SU-DHL-6 (cell line): Measurements from ENCODE around the gene SDK1.
"Not testable (repeated sequence)": the region's sequence is repeated elsewhere in the genome, so short reads cannot be mapped to it uniquely, and the experiment has no call there.

Experiments used
- H2AFZ ChIP-seq: fragments of 200-600 bp; sonication (generic); 2 replicates; pipeline ENCODE4 v1.6.1; 2014; ENCODE audit warnings: low read depth, mild to moderate bottlenecking, moderate library complexity, mixed read lengths, antibody characterized with exemption, low read length; ENCODE audit not compliant: severe bottlenecking
- H3F3A ChIP-seq: fragments of 200-600 bp; shearing (Covaris generic); 2 replicates; pipeline ENCODE4 v1.6.0; 2016; ENCODE audit warnings: antibody characterized with exemption, mild to moderate bottlenecking; ENCODE audit not compliant: insufficient read depth
- H3K27ac ChIP-seq: fragments of 200-600 bp; sonication (generic); 2 replicates; pipeline ENCODE4 v1.5.1; 2016; ENCODE audit warnings: low read depth, mild to moderate bottlenecking, low read length, moderate library complexity, mixed read lengths
- H3K27me3 ChIP-seq: fragments of 200-600 bp; sonication (generic), shearing (Covaris generic); 2 replicates; pipeline ENCODE4 v1.6.0; 2014; ENCODE audit warnings: mild to moderate bottlenecking, low read length
- H3K36me3 ChIP-seq: fragments of 200-600 bp; sonication (generic); 2 replicates; pipeline ENCODE4 v1.6.1; 2014; ENCODE audit warnings: mild to moderate bottlenecking, low read length, mixed read lengths
- H3K4me2 ChIP-seq: fragments of 300-600, 200-600 bp; shearing (Covaris generic), sonication (generic); 2 replicates; pipeline ENCODE4 v1.6.0; 2014; ENCODE audit warnings: low read length, low read depth, mild to moderate bottlenecking; ENCODE audit not compliant: poor library complexity, severe bottlenecking
- H3K4me3 ChIP-seq: fragments of 200-600 bp; sonication (generic); 2 replicates; pipeline ENCODE4 v1.5.1; 2014; ENCODE audit warnings: antibody characterized with exemption, low read length, mild to moderate bottlenecking, mixed read lengths; ENCODE audit not compliant: insufficient read depth, poor library complexity, severe bottlenecking
- H3K79me2 ChIP-seq: fragments of 200-600 bp; sonication (generic); 2 replicates; pipeline ENCODE4 v1.6.1; 2014; ENCODE audit warnings: mild to moderate bottlenecking, low read length, moderate library complexity; ENCODE audit not compliant: insufficient read depth
- H3K9ac ChIP-seq: fragments of 200-600 bp; sonication (generic); 2 replicates; pipeline ENCODE4 v1.7.0; 2014; ENCODE audit warnings: mild to moderate bottlenecking, low read length
- H3K9me2 ChIP-seq: fragments of 200-600 bp; sonication (generic); replicated peaks from 2 replicates; pipeline ENCODE4 v1.6.1; 2014; ENCODE audit warnings: low read length; ENCODE audit not compliant: insufficient read depth
- H3K9me3 ChIP-seq: fragments of 200-600 bp; sonication (generic); 2 replicates; pipeline ENCODE4 v1.6.1; 2014; ENCODE audit warnings: low read length, mixed read lengths; ENCODE audit not compliant: insufficient read depth
- H4K20me1 ChIP-seq: fragments of 200-600 bp; sonication (generic); 2 replicates; pipeline ENCODE4 v1.6.1; 2014; ENCODE audit warnings: low read depth, mild to moderate bottlenecking, antibody characterized with exemption, low read length, moderate library complexity, mixed read lengths
- EZH2phosphoT487 ChIP-seq: fragments of 200-600 bp; sonication (generic), shearing (Covaris generic); conservative IDR thresholded peaks from 2 replicates; pipeline ENCODE4 v1.6.1; 2018; ENCODE audit warnings: mild to moderate bottlenecking, antibody characterized with exemption, low read length, moderate library complexity, mixed read lengths
- TF ChIP-seq, protein P1 (sequence below): fragments of 200-600 bp; sonication (generic); IDR thresholded peaks from one replicate; pipeline ENCODE4 v1.5.1; 2017; ENCODE audit warnings: antibody characterized with exemption, mild to moderate bottlenecking, low read length, moderate library complexity; ENCODE audit not compliant: insufficient read depth, poor library complexity, severe bottlenecking

SDK1 gene

DNA sequence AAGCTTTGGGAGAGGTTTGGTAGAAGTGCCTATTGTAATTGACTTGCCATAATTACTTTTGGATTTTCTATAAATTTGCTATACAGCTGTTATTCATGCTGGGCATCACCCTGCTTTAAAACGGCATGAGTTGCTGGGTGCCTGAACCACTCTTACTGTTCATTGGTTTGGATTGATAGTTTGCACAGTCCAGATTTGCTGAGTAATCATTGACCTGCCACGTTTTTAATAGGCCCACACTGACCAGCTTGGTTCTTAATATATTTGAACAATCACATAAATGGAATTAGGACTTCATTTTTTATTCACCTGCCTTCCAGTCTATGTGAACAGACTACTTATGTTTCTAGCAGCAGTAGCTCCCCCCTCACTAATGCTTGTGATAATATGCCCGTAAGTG, 630.8 kb downstream of the SDK1 start:
- Histone ChIP-seq H3K4me3 (no peak overlapping the region), H3K27ac (no peak overlapping the region), H3K79me2 (no peaks in the 10 kb centered on the region), H3K4me2 (no peak overlapping the region), H3K9me2 (no peaks in the 10 kb centered on the region), H3K36me3 (no peaks in the 10 kb centered on the region), H3F3A (no peaks in the 10 kb centered on the region), H2AFZ (no peak overlapping the region), H3K9ac (no peak overlapping the region), H3K27me3 (no peaks in the 10 kb centered on the region), H4K20me1 (no peaks in the 10 kb centered on the region), H3K9me3 (no peaks in the 10 kb centered on the region)
- no peak for TF ChIP-seq EZH2phosphoT487

DNA sequence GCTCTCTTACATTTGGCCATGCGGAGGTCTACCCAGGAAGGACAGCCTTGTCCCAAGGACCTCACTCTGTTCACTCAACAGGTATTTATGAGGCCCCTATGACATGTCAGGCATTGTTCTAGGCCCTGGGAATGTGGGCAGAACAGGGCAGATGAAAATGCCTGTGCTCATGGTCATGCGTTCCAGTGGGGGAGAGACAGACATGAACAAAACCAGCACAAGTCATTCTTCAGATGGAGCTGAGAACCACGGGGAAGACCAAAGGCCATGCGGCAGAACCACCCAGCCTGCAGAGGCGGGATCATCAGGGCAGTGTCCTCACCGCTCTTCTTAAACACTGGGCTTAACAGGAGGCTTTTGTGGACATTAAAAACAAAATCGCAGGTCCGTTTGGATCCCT, 636.1 kb downstream of the SDK1 start:
- Histone ChIP-seq H3K4me2 (no peak overlapping the region), H3K27me3 (no peaks in the 10 kb centered on the region), H3K9ac (no peak overlapping the region), H3K36me3 (no peaks in the 10 kb centered on the region), H3K79me2 (no peaks in the 10 kb centered on the region), H3K9me3 (no peaks in the 10 kb centered on the region), H4K20me1 (no peaks in the 10 kb centered on the region), H3F3A (no peaks in the 10 kb centered on the region), H3K9me2 (no peaks in the 10 kb centered on the region), H3K27ac (no peak overlapping the region), H3K4me3 (no peak overlapping the region), H2AFZ (no peak overlapping the region)
- TF ChIP-seq EZH2phosphoT487 = no peak

DNA sequence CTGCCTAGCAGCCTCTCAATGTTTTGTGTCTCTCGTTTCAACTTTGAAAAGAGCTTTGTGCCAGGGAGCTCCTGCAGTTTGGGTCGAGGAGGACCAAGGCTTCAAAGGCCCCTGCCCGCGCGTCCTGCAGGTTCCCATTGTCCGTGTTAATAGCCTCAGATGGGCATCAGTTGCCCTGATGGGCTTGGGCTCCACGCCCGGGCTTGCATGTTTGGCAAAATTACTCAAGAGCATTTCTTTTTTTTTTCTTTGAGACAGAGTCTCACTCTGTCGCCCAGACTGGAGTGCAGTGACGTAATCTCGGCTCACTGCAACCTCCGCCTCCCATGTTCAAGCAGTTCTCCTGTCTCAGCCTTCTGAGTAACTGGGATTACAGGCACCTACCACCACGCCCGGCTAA, 636.6 kb downstream of the SDK1 start:
- no peaks in the 10 kb centered on the region for H3F3A ChIP-seq
- no peaks in the 10 kb centered on the region for H3K27me3 ChIP-seq
- no peak overlapping the region for H3K4me2 ChIP-seq
- TF ChIP-seq, protein P1, sequence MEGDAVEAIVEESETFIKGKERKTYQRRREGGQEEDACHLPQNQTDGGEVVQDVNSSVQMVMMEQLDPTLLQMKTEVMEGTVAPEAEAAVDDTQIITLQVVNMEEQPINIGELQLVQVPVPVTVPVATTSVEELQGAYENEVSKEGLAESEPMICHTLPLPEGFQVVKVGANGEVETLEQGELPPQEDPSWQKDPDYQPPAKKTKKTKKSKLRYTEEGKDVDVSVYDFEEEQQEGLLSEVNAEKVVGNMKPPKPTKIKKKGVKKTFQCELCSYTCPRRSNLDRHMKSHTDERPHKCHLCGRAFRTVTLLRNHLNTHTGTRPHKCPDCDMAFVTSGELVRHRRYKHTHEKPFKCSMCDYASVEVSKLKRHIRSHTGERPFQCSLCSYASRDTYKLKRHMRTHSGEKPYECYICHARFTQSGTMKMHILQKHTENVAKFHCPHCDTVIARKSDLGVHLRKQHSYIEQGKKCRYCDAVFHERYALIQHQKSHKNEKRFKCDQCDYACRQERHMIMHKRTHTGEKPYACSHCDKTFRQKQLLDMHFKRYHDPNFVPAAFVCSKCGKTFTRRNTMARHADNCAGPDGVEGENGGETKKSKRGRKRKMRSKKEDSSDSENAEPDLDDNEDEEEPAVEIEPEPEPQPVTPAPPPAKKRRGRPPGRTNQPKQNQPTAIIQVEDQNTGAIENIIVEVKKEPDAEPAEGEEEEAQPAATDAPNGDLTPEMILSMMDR = no peak
- TF ChIP-seq EZH2phosphoT487 = no peak
- no peaks in the 10 kb centered on the region for H3K79me2 ChIP-seq
- no peaks in the 10 kb centered on the region for H4K20me1 ChIP-seq
- H3K9me2 ChIP-seq = no peaks in the 10 kb centered on the region
- no peak overlapping the region for H3K27ac ChIP-seq
- no peaks in the 10 kb centered on the region for H3K36me3 ChIP-seq
- H3K9me3 ChIP-seq = no peaks in the 10 kb centered on the region
- no peak overlapping the region for H3K4me3 ChIP-seq
- H2AFZ ChIP-seq = no peak overlapping the region
- H3K9ac ChIP-seq = no peak overlapping the region

DNA sequence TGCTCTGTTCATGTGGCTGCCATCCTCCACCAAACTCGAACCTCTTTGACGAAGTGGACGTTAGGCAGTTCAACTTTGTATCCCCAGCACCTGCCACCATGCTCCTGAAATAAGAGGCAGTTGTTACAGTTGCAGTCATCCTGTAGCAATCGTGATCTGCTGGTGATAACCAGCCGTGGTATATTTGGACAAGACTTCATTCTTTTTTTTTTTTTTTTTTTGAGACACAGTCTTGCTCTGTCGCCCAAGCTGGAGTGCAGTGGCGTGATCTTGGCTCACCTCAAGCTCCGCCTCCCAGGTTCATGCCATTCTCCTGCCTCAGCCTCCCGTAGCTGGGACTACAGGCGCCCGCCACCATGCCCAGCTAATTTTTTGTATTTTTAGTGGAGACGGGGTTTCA, 640.7 kb downstream of the SDK1 start:
- H3F3A ChIP-seq, H3K9me3 ChIP-seq, H3K9me2 ChIP-seq, H3K27ac ChIP-seq, H2AFZ ChIP-seq, H3K27me3 ChIP-seq, H3K4me2 ChIP-seq, H3K79me2 ChIP-seq, H4K20me1 ChIP-seq, H3K36me3 ChIP-seq, H3K9ac ChIP-seq, H3K4me3 ChIP-seq: not testable (repeated sequence)

DNA sequence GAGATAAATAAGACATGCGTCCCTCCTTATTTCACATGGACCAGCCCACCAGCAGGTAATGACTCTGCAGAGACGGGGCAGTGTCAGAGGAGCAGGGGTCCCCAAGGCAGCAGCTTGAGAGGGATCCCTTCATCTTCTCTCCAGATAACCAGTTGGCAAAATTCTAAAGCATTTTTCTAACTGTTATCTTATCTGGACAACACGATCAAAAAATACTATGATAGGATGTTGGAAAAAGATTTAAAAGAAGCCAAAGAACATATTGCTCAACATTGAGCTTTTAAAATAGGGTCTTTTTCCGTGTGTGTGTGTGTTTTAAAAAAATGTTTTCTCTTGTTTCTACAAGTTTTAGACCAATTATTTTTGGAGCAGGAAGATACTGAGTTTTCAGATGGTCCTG, 641.2 kb downstream of the SDK1 start:
- Histone ChIP-seq H4K20me1 (no peaks in the 10 kb centered on the region), H3K27me3 (no peaks in the 10 kb centered on the region), H3K9me2 (no peaks in the 10 kb centered on the region), H2AFZ (no peak overlapping the region), H3K9ac (no peak overlapping the region), H3K4me3 (no peak overlapping the region), H3K79me2 (no peaks in the 10 kb centered on the region), H3K27ac (no peak overlapping the region), H3K4me2 (no peak overlapping the region), H3F3A (no peaks in the 10 kb centered on the region), H3K36me3 (no peaks in the 10 kb centered on the region), H3K9me3 (no peaks in the 10 kb centered on the region)
- TF ChIP-seq EZH2phosphoT487 = no peak
- TF ChIP-seq, protein P1 = no peak
